G401.6 (cell line): ENCODE data around the gene CRY1.

ENCODE experiments used
- FAIRE-seq: peaks from 2 replicates; lab custom pipeline; 2012; peaks lifted over from hg19 to GRCh38; lab: Jason Lieb, UNC

The CRY1 gene

GRCh38 chr12:107064243-107064642 is 29.1 kb downstream of the CRY1 start:
- no peak for FAIRE-seq

GRCh38 chr12:107058190-107058589 is 35.2 kb downstream of the CRY1 start:
- no peak for FAIRE-seq

GRCh38 chr12:107057071-107057834 is 36.1 kb downstream of the CRY1 start:
- peak; percentile 86 for FAIRE-seq

- no peak for FAIRE-seq
Observed at GRCh38 chr12:107053709-107054108, 39.6 kb downstream of the CRY1 start.

GRCh38 chr12:107045186-107045585 is 48.2 kb downstream of the CRY1 start:
- FAIRE-seq = no peak

GRCh38 chr12:107042801-107043200 is 50.5 kb downstream of the CRY1 start:
- no peak for FAIRE-seq

- no peak for FAIRE-seq
Observed at GRCh38 chr12:107035733-107036132, 57.6 kb downstream of the CRY1 start.

- no peak for FAIRE-seq
Observed at GRCh38 chr12:107033758-107034739, 59.3 kb downstream of the CRY1 start.

- FAIRE-seq = no peak
Observed at GRCh38 chr12:107032266-107032665, 61.1 kb downstream of the CRY1 start.

- FAIRE-seq = no peak
Observed at GRCh38 chr12:107031061-107031460, 62.3 kb downstream of the CRY1 start.

- FAIRE-seq = no peak
Observed at GRCh38 chr12:107029081-107029480, 64.3 kb downstream of the CRY1 start.

- no peak for FAIRE-seq
Observed at GRCh38 chr12:107027636-107028053, 65.7 kb downstream of the CRY1 start.

GRCh38 chr12:107026806-107027635 is 66.3 kb downstream of the CRY1 start:
- no peak for FAIRE-seq

- peak; percentile 19 for FAIRE-seq
Observed at GRCh38 chr12:107026356-107026755, 67.0 kb downstream of the CRY1 start.

- no peak for FAIRE-seq
Observed at GRCh38 chr12:107025671-107026070, 67.7 kb downstream of the CRY1 start.

GRCh38 chr12:107019546-107019945 is 73.8 kb downstream of the CRY1 start:
- FAIRE-seq = no peak

- FAIRE-seq = no peak
Observed at GRCh38 chr12:107017042-107017441, 76.3 kb downstream of the CRY1 start.

GRCh38 chr12:107014055-107014454 is 79.3 kb downstream of the CRY1 start:
- FAIRE-seq = no peak

- FAIRE-seq = no peak
Observed at GRCh38 chr12:107012736-107013425, 80.5 kb downstream of the CRY1 start.

GRCh38 chr12:107011519-107011918 is 81.8 kb downstream of the CRY1 start:
- no peak for FAIRE-seq

- FAIRE-seq = no peak
Observed at GRCh38 chr12:107007411-107007810, 85.9 kb downstream of the CRY1 start.

GRCh38 chr12:107002665-107003064 is 90.7 kb downstream of the CRY1 start:
- FAIRE-seq = peak; percentile 3
